Heart right ventricle (tissue), 16 donors: ENCODE results near the gene DNAJC1. TPM values are rescaled to one million over a fixed set of nuclear protein-coding genes. Genes with fewer than 3 reads are reported as not detected.

Experiments used
- ATAC-seq, 8 donors: fragments of 200-7000 bp; cut with Tn5 transposase; one replicate each; pipeline ENCODE4 v1.9.1; 2020; ENCODE audit warnings: mild to moderate bottlenecking in 8 of 8, moderate library complexity in 8 of 8, moderate number of reproducible peaks in 1 of 8
- DNase-seq, 2 donors: peaks; one replicate each; pipeline ENCODE4 v3.0.0-alpha.2; 2020
- H3K27ac ChIP-seq, 10 donors: fragments of 200-600 bp; sonication (generic) in 2 of 10; one replicate each; pipeline versions ENCODE4 v1.5.0 to v1.8.0; 2020 to 2022; ENCODE audit warnings: mild to moderate bottlenecking in 3 of 10
- H3K27me3 ChIP-seq, 7 donors: fragments of 200-600 bp; one replicate each; pipeline ENCODE4 v1.8.0; 2021 to 2022; ENCODE audit warnings: mild to moderate bottlenecking in 2 of 7
- H3K36me3 ChIP-seq, 9 donors: fragments of 200-600 bp; sonication (generic) in 1 of 9; one replicate each; pipeline versions ENCODE4 v1.5.0 to v1.8.0; 2020 to 2022; ENCODE audit warnings: mild to moderate bottlenecking in 2 of 9
- H3K4me1 ChIP-seq, 9 donors: fragments of 200-600 bp; sonication (generic) in 1 of 9; one replicate each; pipeline versions ENCODE4 v1.5.0 to v1.8.0; 2020 to 2022; ENCODE audit warnings: mild to moderate bottlenecking in 4 of 9
- H3K4me3 ChIP-seq, 10 donors: fragments of 200-600 bp; sonication (generic) in 2 of 10; one replicate each; pipeline versions ENCODE4 v1.5.0 to v1.8.0; 2020 to 2022; ENCODE audit warnings: mild to moderate bottlenecking in 7 of 10, moderate library complexity in 2 of 10
- H3K9me3 ChIP-seq, 11 donors: fragments of 200-600 bp in 10 of 11; sonication (generic) in 2 of 11; one replicate each; pipeline versions ENCODE4 v1.5.0 to v1.8.0; 2013 to 2022; ENCODE audit warnings: mild to moderate bottlenecking in 2 of 11, control low read depth in 1 of 11, moderate library complexity in 1 of 11
- WGBS, 2 donors: extraction: QIAGEN DNeasy Blood & Tissue Kit; methylation state at CpG; one replicate each; pipeline ENCODE4 v1.1.7; 2013; ENCODE audit warnings: inconsistent platforms in 1 of 2; 5-methylcytosine and 5-hydroxymethylcytosine counted together
- intact Hi-C, 10 donors: fragments of 100-400 bp; cut with DNase I; formaldehyde crosslinking; loops; one replicate each; pipeline versions ENCODE4 v1.11.1 to v1.14.2; 2022
- polyA plus RNA-seq, 2 donors: library from polyadenylated mRNA; stranded (reverse); fragments of 200-250 nt; gene quantifications; one replicate each; pipeline ENCODE4 v1.2.3, GENCODE V29; 2013
- total RNA-seq, 10 donors: library from RNA; stranded (reverse); fragmentation: NEBNext Ultra II Directional in 3 of 10; extraction: Animal tissue kit (Norgen Biotek cat#: 25700) in 3 of 10; gene quantifications; one replicate each; pipeline versions ENCODE4 v1.2.1 to v1.2.4, GENCODE V29; 2021 to 2023
- TF ChIP-seq, protein P1 (sequence below), 9 donors: fragments of 200-600 bp; sonication (generic) in 2 of 9; IDR thresholded peaks; one replicate each; pipeline versions ENCODE4 v1.5.0 to v1.8.0; 2021 to 2022; ENCODE audit warnings: antibody characterized with exemption in 9 of 9, mild to moderate bottlenecking in 5 of 9, moderate library complexity in 1 of 9
- donor health status: Arrhythmogenic right ventricular cardiomyopathy.
- donor health status: ischemic (EF 13 %, LVEDD 7.1; RV severe dilation, severe dysfunction).
- donor health status: healthy with polysubstance abuse.
- donor health status: DM: no; HTN: yes; CAD: no.
- donor health status: DM: no; HTN: no; CAD: no.
- donor health status: ischemic (EF 25% LVEDD 6.9; RV normal size, moderate dysfunction).
- donor health status: ischemic (EF 25% LVEDD 5.7; RV mildly dilated, moderate dysfunction).
- donor health status: healthy.
- donor health status: DM: yes; HTN: yes; CAD: no.
- donor health status: Ischemic cardiomyopathy.
- donor health status: ischemic (EF 35%, LVEDD 5.7; RV mildly dilated, moderate dysfunction).
- donor health status: nonischemic (EF 11% LVEDD 7.7; RV severe dilation, severe dysfunction).
- donor health status: DM: yes; HTN: yes; CAD: no.
- donor health status: PGD.
- donor health status: ischemic (EF 29% LVEDD 5.4; RV normal size, mild dysfunction).
- donor health status: nonischemic (EF 23%, LVEDD 6.1; RV moderate dilation, normal function).

The DNAJC1 gene
- total and polyA plus RNA-seq, 12 donors: 8.9 to 26.8 (median 11.4) TPM

DNA sequence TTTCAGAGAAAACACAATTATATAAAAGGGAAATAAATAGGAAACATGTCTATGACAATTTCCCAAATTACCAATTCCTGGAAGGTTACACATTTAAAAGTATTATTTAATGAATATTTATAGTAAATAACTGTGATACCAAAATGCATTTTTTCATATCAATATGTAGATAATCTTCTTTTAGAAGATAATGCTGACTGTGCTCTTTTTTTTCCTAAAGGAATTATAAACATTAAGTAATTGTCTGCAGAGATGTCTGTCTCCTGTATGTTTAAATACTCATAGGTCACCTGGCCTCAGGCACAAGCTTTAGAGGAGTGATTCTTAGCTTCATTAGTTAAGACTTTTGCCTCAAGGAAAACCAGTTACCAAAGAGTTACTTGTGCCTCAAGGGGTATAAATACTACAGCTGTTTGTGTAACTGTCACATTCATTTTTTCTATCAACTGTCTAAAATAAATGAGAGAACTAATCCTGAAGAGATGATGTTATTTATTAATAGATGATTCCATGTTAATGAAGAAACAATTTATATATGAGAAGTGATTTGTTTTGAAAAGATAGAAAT lies 77.1 kb downstream of the DNAJC1 start:
- no peaks in the 10 kb centered on the region for H3K9me3 ChIP-seq
- ATAC-seq (no peak), DNase-seq (no peak)
- H3K4me1 ChIP-seq: peaks cover 0 to 17% (median 9%) of the 10 kb centered on the region in 9 donors
- TF ChIP-seq, protein P1, sequence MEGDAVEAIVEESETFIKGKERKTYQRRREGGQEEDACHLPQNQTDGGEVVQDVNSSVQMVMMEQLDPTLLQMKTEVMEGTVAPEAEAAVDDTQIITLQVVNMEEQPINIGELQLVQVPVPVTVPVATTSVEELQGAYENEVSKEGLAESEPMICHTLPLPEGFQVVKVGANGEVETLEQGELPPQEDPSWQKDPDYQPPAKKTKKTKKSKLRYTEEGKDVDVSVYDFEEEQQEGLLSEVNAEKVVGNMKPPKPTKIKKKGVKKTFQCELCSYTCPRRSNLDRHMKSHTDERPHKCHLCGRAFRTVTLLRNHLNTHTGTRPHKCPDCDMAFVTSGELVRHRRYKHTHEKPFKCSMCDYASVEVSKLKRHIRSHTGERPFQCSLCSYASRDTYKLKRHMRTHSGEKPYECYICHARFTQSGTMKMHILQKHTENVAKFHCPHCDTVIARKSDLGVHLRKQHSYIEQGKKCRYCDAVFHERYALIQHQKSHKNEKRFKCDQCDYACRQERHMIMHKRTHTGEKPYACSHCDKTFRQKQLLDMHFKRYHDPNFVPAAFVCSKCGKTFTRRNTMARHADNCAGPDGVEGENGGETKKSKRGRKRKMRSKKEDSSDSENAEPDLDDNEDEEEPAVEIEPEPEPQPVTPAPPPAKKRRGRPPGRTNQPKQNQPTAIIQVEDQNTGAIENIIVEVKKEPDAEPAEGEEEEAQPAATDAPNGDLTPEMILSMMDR (IDR thresholded peaks at IDR 0.05): no peak
- H3K4me3 ChIP-seq: no peak overlapping the region
- no peaks in the 10 kb centered on the region for H3K36me3 ChIP-seq
- intact Hi-C loops: no loop called here
- H3K27me3 ChIP-seq: no peaks in the 10 kb centered on the region
- no peak overlapping the region for H3K27ac ChIP-seq

GRCh38 chr10:21925851-21926250 lies 77.7 kb downstream of the DNAJC1 start:
- Histone ChIP-seq H3K9me3 (no peaks in the 10 kb centered on the region), H3K36me3 (no peaks in the 10 kb centered on the region), H3K27ac (no peak overlapping the region), H3K27me3 (no peaks in the 10 kb centered on the region), H3K4me3 (no peak overlapping the region), H3K4me1 (peaks cover 0 to 17% (median 9%) of the 10 kb centered on the region in 9 donors)
- ATAC-seq (no peak), DNase-seq (no peak)
- intact Hi-C loops: no loop called here
- TF ChIP-seq, protein P1 (IDR thresholded peaks at IDR 0.05): no peak
- WGBS, 2 donors: 92 to 97% methylated on average over 6 of the region's 6 CpGs

DNA sequence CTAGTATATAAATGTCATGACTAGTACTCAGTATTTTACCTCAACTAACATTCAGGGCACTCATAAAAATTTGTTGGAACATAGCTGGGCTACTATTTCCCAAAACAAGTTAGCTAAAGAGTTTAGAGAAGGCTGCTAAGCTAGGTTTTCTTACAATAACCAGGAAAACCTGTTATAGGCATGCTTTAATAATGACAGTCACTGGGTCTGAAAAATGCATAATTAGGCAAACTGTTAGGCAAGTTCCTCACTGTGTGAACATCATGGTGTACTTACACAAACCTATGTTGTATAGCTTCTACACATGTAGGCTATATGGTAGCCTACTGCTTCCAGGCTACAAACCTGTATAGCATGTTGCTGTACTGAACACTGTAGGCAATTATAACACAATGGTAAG lies 79.0 kb downstream of the DNAJC1 start:
- Histone ChIP-seq H3K4me3 (no peak overlapping the region), H3K9me3 (no peaks in the 10 kb centered on the region), H3K27ac (no peak overlapping the region), H3K27me3 (no peaks in the 10 kb centered on the region), H3K4me1 (peaks cover 0 to 17% (median 9%) of the 10 kb centered on the region in 9 donors), H3K36me3 (peaks cover 0 to under 1% (median 0%) of the 10 kb centered on the region in 9 donors)
- ATAC-seq (no peak), DNase-seq (no peak)
- TF ChIP-seq, protein P1 (IDR thresholded peaks at IDR 0.05): no peak
- intact Hi-C loops: no loop called here

DNA sequence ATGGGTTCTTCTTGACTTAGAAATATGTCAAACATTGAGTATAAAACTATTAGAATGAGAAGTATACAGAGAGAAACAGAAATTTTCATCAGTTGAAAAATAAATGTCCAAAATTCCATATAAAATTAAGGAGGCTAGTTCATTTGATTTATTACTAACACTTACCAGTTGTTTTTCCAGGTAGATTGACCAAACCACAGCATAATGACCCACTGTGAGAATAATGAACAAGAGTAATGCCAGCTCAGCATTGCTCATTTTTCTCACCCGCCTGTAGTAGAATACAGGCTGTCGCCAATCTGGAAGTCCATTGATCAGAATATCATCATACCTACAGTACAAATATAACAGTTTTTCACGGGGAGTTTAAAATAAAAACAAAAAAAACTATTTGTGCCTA lies 82.9 kb downstream of the DNAJC1 start:
- no peak for DNase-seq

More for the DNA sequence above, 82.9 kb downstream of the DNAJC1 start:
- WGBS, 2 donors: 98% methylated on average over 3 of the region's 3 CpGs
- intact Hi-C loops: no loop called here
- H3K4me3 ChIP-seq: no peak overlapping the region
- TF ChIP-seq, protein P1 (IDR thresholded peaks at IDR 0.05): no peak
- no peak overlapping the region for H3K27ac ChIP-seq
- H3K36me3 ChIP-seq: peaks cover 0 to 12% (median 0%) of the 10 kb centered on the region in 9 donors
- H3K9me3 ChIP-seq: no peaks in the 10 kb centered on the region
- H3K4me1 ChIP-seq: no peaks in the 10 kb centered on the region
- ATAC-seq: no peak
- H3K27me3 ChIP-seq: no peaks in the 10 kb centered on the region
